ENCODE measurements around the gene KRTAP10-11. TPM values are rescaled to one million over a fixed set of nuclear protein-coding genes. Genes with fewer than 3 reads are reported as not detected.
"Not testable (repeated sequence)": the region's sequence is repeated elsewhere in the genome, so short reads cannot be mapped to it uniquely, and the experiment has no call there.

KRTAP10-11 gene
- total RNA-seq, 1 donor from 2014 or later, result not detected

- FAIRE-seq, result no peak
- no peak overlapping the region for H3K9ac ChIP-seq (ENCODE audit: low read length)
- no peak for DNase-seq (ENCODE audit: low read depth)
- no peaks in the 10 kb centered on the region for H3K36me3 ChIP-seq (ENCODE audit: insufficient read depth, low read length)
- no peaks in the 10 kb centered on the region for H3K4me1 Mint-ChIP-seq (ENCODE audit: low read depth, unreplicated experiment)
- no peak overlapping the region for H3K4me2 ChIP-seq (ENCODE audit: low read length)
- no peak overlapping the region for H3K4me3 ChIP-seq (ENCODE audit: insufficient read depth, low read depth, low read length)
- H3K27me3 Mint-ChIP-seq (ENCODE audit: low read depth, unreplicated experiment), result peaks cover 4% of the 10 kb centered on the region
- no peak overlapping the region for H2AFZ ChIP-seq (ENCODE audit: low read depth, low read length)
- no peaks in the 10 kb centered on the region for H4K20me1 ChIP-seq (ENCODE audit: insufficient read depth, low read length)
- peaks cover 8% of the 10 kb centered on the region for H3K9me3 ChIP-seq (ENCODE audit: insufficient read depth, low read depth, low read length)
- peaks cover 33% of the 10 kb centered on the region for H3K9me3 Mint-ChIP-seq (ENCODE audit: unreplicated experiment)
- no peak for TF ChIP-seq EZH2 (IDR thresholded peaks at IDR 0.05; ENCODE audit: insufficient read depth, low read length)
- TF ChIP-seq CTCF (IDR thresholded peaks at IDR 0.05; ENCODE audit: insufficient read depth, low read depth, low read length), result no peak
- no peaks in the 10 kb centered on the region for H3K4me1 ChIP-seq (ENCODE audit: insufficient read depth, low read length)
- no peaks in the 10 kb centered on the region for H3K79me2 ChIP-seq (ENCODE audit: insufficient read depth, low read length)
- no peak overlapping the region for H3K27ac ChIP-seq (ENCODE audit: low read depth, low read length)
- no peaks in the 10 kb centered on the region for H3K27me3 ChIP-seq (ENCODE audit: insufficient read depth, low read length)
- H3K27ac Mint-ChIP-seq (ENCODE audit: unreplicated experiment), result no peak overlapping the region
- peaks cover 2% of the 10 kb centered on the region for H3K36me3 Mint-ChIP-seq (ENCODE audit: low read depth, unreplicated experiment)
- no peak overlapping the region for H3K4me3 Mint-ChIP-seq (ENCODE audit: unreplicated experiment)
Observed at GRCh38 chr21:44626262-44626661, 20.0 kb upstream of the KRTAP10-11 start.

DNA sequence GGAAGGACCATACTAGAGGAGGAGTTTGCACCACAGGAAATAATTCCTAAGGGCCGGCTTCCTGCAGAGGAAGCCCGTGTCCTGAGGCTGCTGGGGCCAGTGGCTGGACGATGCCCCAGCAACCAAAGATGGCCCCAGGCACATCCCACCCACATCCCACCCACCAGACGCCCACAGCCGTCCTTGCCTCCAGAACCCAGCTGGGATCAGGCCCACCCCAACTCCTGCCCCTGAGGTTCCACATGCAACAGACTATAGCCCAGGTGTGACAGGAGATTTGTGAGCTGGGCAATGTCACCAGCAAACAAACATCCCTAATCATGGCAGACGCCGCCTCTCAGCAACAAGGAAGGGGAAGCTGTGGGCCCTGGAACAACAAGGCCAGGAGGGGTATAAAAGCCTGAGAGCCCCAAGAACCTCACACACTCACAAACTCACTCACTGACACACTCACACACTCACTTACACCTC is 19.5 kb upstream of the KRTAP10-11 start, which contains the start of gene KRTAP10-9:
Gene KRTAP10-9, plus strand, starts transcription at position 421 of the 471 bp plus-strand sequence. CDS start 79 bp downstream, outside the sequence.
- no peak for FAIRE-seq
- H3K9me3 Mint-ChIP-seq (ENCODE audit: unreplicated experiment), result peaks cover 38% of the 10 kb centered on the region

DNA sequence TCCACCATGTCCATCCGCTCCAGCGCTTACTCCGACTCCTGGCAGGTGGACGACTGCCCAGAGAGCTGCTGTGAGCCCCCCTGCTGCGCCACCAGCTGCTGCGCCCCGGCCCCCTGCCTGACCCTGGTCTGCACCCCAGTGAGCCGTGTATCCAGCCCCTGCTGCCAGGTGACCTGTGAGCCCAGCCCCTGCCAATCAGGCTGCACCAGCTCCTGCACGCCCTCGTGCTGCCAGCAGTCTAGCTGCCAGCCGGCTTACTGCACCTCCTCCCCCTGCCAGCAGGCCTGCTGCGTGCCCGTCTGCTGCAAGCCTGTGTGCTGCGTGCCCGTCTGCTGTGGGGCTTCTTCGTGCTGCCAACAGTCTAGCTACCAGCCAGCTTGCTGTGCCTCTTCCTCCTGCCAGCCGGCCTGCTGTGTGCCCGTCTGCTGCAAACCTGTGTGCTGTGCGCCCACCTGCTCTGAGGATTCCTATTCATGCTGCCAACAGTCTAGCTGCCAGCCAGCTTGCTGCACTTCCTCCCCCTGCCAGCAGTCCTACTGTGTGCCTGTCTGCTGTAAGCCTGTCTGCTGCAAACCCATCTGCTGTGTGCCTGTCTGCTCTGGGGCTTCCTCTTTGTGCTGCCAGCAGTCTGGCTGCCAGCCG is 18.9 kb upstream of the KRTAP10-11 start:
- not testable (repeated sequence) for H3K27ac Mint-ChIP-seq (ENCODE audit: unreplicated experiment); H3K4me2 ChIP-seq (ENCODE audit: low read length); H3K36me3 Mint-ChIP-seq (ENCODE audit: low read depth, unreplicated experiment); H3K9me3 ChIP-seq (ENCODE audit: insufficient read depth, low read depth, low read length); H3K27me3 Mint-ChIP-seq (ENCODE audit: low read depth, unreplicated experiment); H3K4me3 ChIP-seq (ENCODE audit: insufficient read depth, low read depth, low read length); H4K20me1 ChIP-seq (ENCODE audit: insufficient read depth, low read length); H3K79me2 ChIP-seq (ENCODE audit: insufficient read depth, low read length); H3K27ac ChIP-seq (ENCODE audit: low read depth, low read length); H3K4me1 Mint-ChIP-seq (ENCODE audit: low read depth, unreplicated experiment); H3K27me3 ChIP-seq (ENCODE audit: insufficient read depth, low read length); DNase-seq (ENCODE audit: low read depth); H3K4me3 Mint-ChIP-seq (ENCODE audit: unreplicated experiment); H2AFZ ChIP-seq (ENCODE audit: low read depth, low read length); H3K9ac ChIP-seq (ENCODE audit: low read length); H3K4me1 ChIP-seq (ENCODE audit: insufficient read depth, low read length); H3K36me3 ChIP-seq (ENCODE audit: insufficient read depth, low read length); FAIRE-seq
- peaks cover 41% of the 10 kb centered on the region for H3K9me3 Mint-ChIP-seq (ENCODE audit: unreplicated experiment)

More for the DNA sequence above, 19.5 kb upstream of the KRTAP10-11 start, which contains the start of gene KRTAP10-9:
- Histone ChIP-seq H2AFZ (ENCODE audit: low read depth, low read length) (no peak within 1 kb of the TSS), H4K20me1 (ENCODE audit: insufficient read depth, low read length) (no peaks in the 10 kb centered on the region), H3K4me3 (ENCODE audit: insufficient read depth, low read depth, low read length) (no peak within 1 kb of the TSS), H3K27me3 (ENCODE audit: insufficient read depth, low read length) (no peaks in the 10 kb centered on the region), H3K4me1 (ENCODE audit: insufficient read depth, low read length) (no peaks in the 10 kb centered on the region), H3K27ac (ENCODE audit: low read depth, low read length) (no peak within 1 kb of the TSS), H3K36me3 (ENCODE audit: insufficient read depth, low read length) (no peaks in the 10 kb centered on the region), H3K4me2 (ENCODE audit: low read length) (no peak within 1 kb of the TSS), H3K9me3 (ENCODE audit: insufficient read depth, low read depth, low read length) (peaks cover 8% of the 10 kb centered on the region), H3K9ac (ENCODE audit: low read length) (no peak within 1 kb of the TSS), H3K79me2 (ENCODE audit: insufficient read depth, low read length) (no peaks in the 10 kb centered on the region)
- peaks cover 2% of the 10 kb centered on the region for H3K36me3 Mint-ChIP-seq (ENCODE audit: low read depth, unreplicated experiment)
- no peak for DNase-seq (ENCODE audit: low read depth)
- TF ChIP-seq EZH2 (IDR thresholded peaks at IDR 0.05; ENCODE audit: insufficient read depth, low read length) (no peak), CTCF (IDR thresholded peaks at IDR 0.05; ENCODE audit: insufficient read depth, low read depth, low read length) (no peak)
- no peaks in the 10 kb centered on the region for H3K4me1 Mint-ChIP-seq (ENCODE audit: low read depth, unreplicated experiment)
- peaks cover 4% of the 10 kb centered on the region for H3K27me3 Mint-ChIP-seq (ENCODE audit: low read depth, unreplicated experiment)
- H3K4me3 Mint-ChIP-seq (ENCODE audit: unreplicated experiment), result no peak within 1 kb of the TSS
- H3K27ac Mint-ChIP-seq (ENCODE audit: unreplicated experiment), result no peak within 1 kb of the TSS

DNA sequence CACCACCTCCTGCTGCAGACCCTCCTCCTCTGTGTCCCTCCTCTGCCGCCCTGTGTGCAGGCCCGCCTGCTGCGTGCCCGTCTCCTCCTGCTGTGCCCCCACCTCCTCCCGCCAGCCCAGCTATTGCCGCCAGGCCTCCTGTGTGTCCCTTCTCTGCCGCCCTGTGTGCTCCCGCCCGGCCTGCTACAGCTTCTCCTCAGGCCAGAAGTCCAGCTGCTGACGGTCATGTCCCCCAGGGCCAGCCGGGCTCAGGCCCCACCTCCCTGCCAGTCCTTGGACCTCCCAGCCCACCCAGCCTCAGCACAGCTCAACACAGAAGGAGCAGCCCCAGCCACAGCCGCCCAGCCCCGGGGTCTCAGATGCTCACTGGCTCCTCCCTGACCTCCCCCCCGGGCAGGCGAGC is 18.4 kb upstream of the KRTAP10-11 start:
- not testable (repeated sequence) for H3K27ac ChIP-seq (ENCODE audit: low read depth, low read length); H3K27me3 ChIP-seq (ENCODE audit: insufficient read depth, low read length); H3K9me3 ChIP-seq (ENCODE audit: insufficient read depth, low read depth, low read length); H3K79me2 ChIP-seq (ENCODE audit: insufficient read depth, low read length); H3K4me2 ChIP-seq (ENCODE audit: low read length); H3K36me3 Mint-ChIP-seq (ENCODE audit: low read depth, unreplicated experiment); H2AFZ ChIP-seq (ENCODE audit: low read depth, low read length); H3K4me1 Mint-ChIP-seq (ENCODE audit: low read depth, unreplicated experiment); H3K27ac Mint-ChIP-seq (ENCODE audit: unreplicated experiment); FAIRE-seq; H3K36me3 ChIP-seq (ENCODE audit: insufficient read depth, low read length); H3K4me1 ChIP-seq (ENCODE audit: insufficient read depth, low read length); H3K4me3 ChIP-seq (ENCODE audit: insufficient read depth, low read depth, low read length); H4K20me1 ChIP-seq (ENCODE audit: insufficient read depth, low read length); H3K27me3 Mint-ChIP-seq (ENCODE audit: low read depth, unreplicated experiment); H3K9ac ChIP-seq (ENCODE audit: low read length); H3K4me3 Mint-ChIP-seq (ENCODE audit: unreplicated experiment); DNase-seq (ENCODE audit: low read depth)
- H3K9me3 Mint-ChIP-seq (ENCODE audit: unreplicated experiment), result peaks cover 38% of the 10 kb centered on the region

All from astrocyte (in vitro differentiated cells and primary cell).